ENCODE results near the gene LYVE1. TPM values are rescaled to one million over a fixed set of nuclear protein-coding genes. Genes with fewer than 3 reads are reported as not detected.
A peak's percentile ranks its signal among the peaks of the same experiment; 100 is the strongest.

Gene LYVE1
- total and polyA plus RNA-seq, 2 donors from 2014 or later = 10.0 to 101 TPM

GRCh38 chr11:10528121-10528520 lies 40.3 kb downstream of the LYVE1 start:
- Histone ChIP-seq H3K27ac (ENCODE audit: low read depth in 2 of 2, low read length in 2 of 2) (no peak overlapping the region), H3K36me3 (ENCODE audit: control insufficient read depth in 2 of 3, insufficient read depth in 3 of 3, low read length in 3 of 3) (peaks cover 7 to 25% (median 9%) of the 10 kb centered on the region in 3 donors), H3K4me1 (ENCODE audit: control insufficient read depth in 2 of 3, insufficient read depth in 2 of 3, low read depth in 1 of 3, low read length in 3 of 3) (no peaks in the 10 kb centered on the region), H3K9ac (ENCODE audit: low read length in 3 of 3) (no peak overlapping the region), H3K4me3 (ENCODE audit: low read length in 3 of 3) (no peak overlapping the region), H3K27me3 (ENCODE audit: control insufficient read depth, insufficient read depth, low read length) (no peaks in the 10 kb centered on the region), H3K9me3 (ENCODE audit: control insufficient read depth in 2 of 3, insufficient read depth in 1 of 3, low read length in 3 of 3) (no peaks in the 10 kb centered on the region)
- TF ChIP-seq CTCF (IDR thresholded peaks at IDR 0.05; ENCODE audit: borderline replicate concordance, extremely low read depth, insufficient read depth) = no peak
- DNase-seq (peak in 1 of 5 donors; percentile 26), FAIRE-seq (no peak)
- intact Hi-C loops (cut with DNase I) = no loop called here

GRCh38 chr11:10526974-10527918 lies 41.2 kb downstream of the LYVE1 start:
- H3K27ac ChIP-seq (ENCODE audit: low read depth in 2 of 2, low read length in 2 of 2) = no peak overlapping the region
- H3K36me3 ChIP-seq (ENCODE audit: control insufficient read depth in 2 of 3, insufficient read depth in 3 of 3, low read length in 3 of 3) = peaks cover 5 to 33% (median 9%) of the 10 kb centered on the region in 3 donors
- no peak for DNase-seq
- no peaks in the 10 kb centered on the region for H3K27me3 ChIP-seq (ENCODE audit: control insufficient read depth, insufficient read depth, low read length)
- no peak for FAIRE-seq
- H3K4me3 ChIP-seq (ENCODE audit: low read length in 3 of 3) = no peak overlapping the region
- no peaks in the 10 kb centered on the region for H3K4me1 ChIP-seq (ENCODE audit: control insufficient read depth in 2 of 3, insufficient read depth in 2 of 3, low read depth in 1 of 3, low read length in 3 of 3)
- no peaks in the 10 kb centered on the region for H3K9me3 ChIP-seq (ENCODE audit: control insufficient read depth in 2 of 3, insufficient read depth in 1 of 3, low read length in 3 of 3)
- intact Hi-C loops (cut with DNase I) = no loop called here
- TF ChIP-seq CTCF (IDR thresholded peaks at IDR 0.05; ENCODE audit: borderline replicate concordance, extremely low read depth, insufficient read depth) = no peak
- H3K9ac ChIP-seq (ENCODE audit: low read length in 3 of 3) = no peak overlapping the region

- no peak overlapping the region for H3K27ac ChIP-seq (ENCODE audit: low read depth in 2 of 2, low read length in 2 of 2)
- FAIRE-seq = no peak
- no peaks in the 10 kb centered on the region for H3K9me3 ChIP-seq (ENCODE audit: control insufficient read depth in 2 of 3, insufficient read depth in 1 of 3, low read length in 3 of 3)
- H3K4me1 ChIP-seq (ENCODE audit: control insufficient read depth in 2 of 3, insufficient read depth in 2 of 3, low read depth in 1 of 3, low read length in 3 of 3) = no peaks in the 10 kb centered on the region
- no peak for TF ChIP-seq CTCF (IDR thresholded peaks at IDR 0.05; ENCODE audit: borderline replicate concordance, extremely low read depth, insufficient read depth)
- peak in 1 of 5 donors; percentile 63 for DNase-seq
- intact Hi-C loops (cut with DNase I) = no loop called here
- peaks cover 7 to 34% (median 9%) of the 10 kb centered on the region in 3 donors for H3K36me3 ChIP-seq (ENCODE audit: control insufficient read depth in 2 of 3, insufficient read depth in 3 of 3, low read length in 3 of 3)
- H3K4me3 ChIP-seq (ENCODE audit: low read length in 3 of 3) = no peak overlapping the region
- no peak overlapping the region for H3K9ac ChIP-seq (ENCODE audit: low read length in 3 of 3)
- H3K27me3 ChIP-seq (ENCODE audit: control insufficient read depth, insufficient read depth, low read length) = no peaks in the 10 kb centered on the region
Measured at GRCh38 chr11:10524471-10524870, 44.0 kb downstream of the LYVE1 start.
